AG09309 (cell line): Measurements from ENCODE around the gene EHD4.

Source experiments
- DNase-seq: peaks from one replicate; pipeline ENCODE4 v3.0.0-alpha.2; 2010; ENCODE audit warnings: low read depth
- H3K4me3 ChIP-seq: 2 replicates; pipeline ENCODE4 v1.5.1; 2011; ENCODE audit warnings: mild to moderate bottlenecking, low read depth, low read length, moderate library complexity; ENCODE audit not compliant: control insufficient read depth
- CTCF ChIP-seq: IDR thresholded peaks from 2 replicates; pipeline ENCODE4 v1.5.1; 2011; ENCODE audit warnings: mild to moderate bottlenecking, low read depth, low read length, inconsistent platforms; ENCODE audit not compliant: insufficient read depth, control insufficient read depth; ENCODE audit errors: missing control alignments

Gene EHD4

GRCh38 chr15:41985236-41986160, 13.1 kb upstream of the EHD4 start:
- no peak for TF ChIP-seq CTCF
- DNase-seq, result no peak
- H3K4me3 ChIP-seq, result no peak overlapping the region

GRCh38 chr15:41984622-41985021, 12.3 kb upstream of the EHD4 start:
- H3K4me3 ChIP-seq, result no peak overlapping the region
- TF ChIP-seq CTCF, result no peak
- no peak for DNase-seq

- DNase-seq, result no peak
- no peak for TF ChIP-seq CTCF
- H3K4me3 ChIP-seq, result no peak overlapping the region
Observed at GRCh38 chr15:41983621-41984571, 11.5 kb upstream of the EHD4 start.

- no peak overlapping the region for H3K4me3 ChIP-seq
- no peak for DNase-seq
- no peak for TF ChIP-seq CTCF
Observed at GRCh38 chr15:41983221-41983620, 10.9 kb upstream of the EHD4 start.

GRCh38 chr15:41982133-41982930, 10.0 kb upstream of the EHD4 start:
- H3K4me3 ChIP-seq, result no peak overlapping the region
- TF ChIP-seq CTCF, result no peak
- no peak for DNase-seq

GRCh38 chr15:41981371-41982132, 9.2 kb upstream of the EHD4 start:
- H3K4me3 ChIP-seq, result no peak overlapping the region
- no peak for DNase-seq
- no peak for TF ChIP-seq CTCF
